IMR-90 (cell line): Measurements from ENCODE around the gene DGKE.

Experiments
- BHLHE40 ChIP-seq: fragments of 150-350 bp; IDR thresholded peaks from 2 replicates; pipeline ENCODE4 v1.6.1; 2016; ENCODE audit warnings: mild to moderate bottlenecking, low read depth, low read length
- CHD1 ChIP-seq: IDR thresholded peaks from 2 replicates; pipeline ENCODE4 v1.6.1; 2012; ENCODE audit warnings: low read depth, low read length, improper control_type of control experiment
- CTCF ChIP-seq: conservative IDR thresholded peaks from 2 replicates; pipeline ENCODE4 v1.5.1; 2012; ENCODE audit warnings: mild to moderate bottlenecking, low read depth, low read length, improper control_type of control experiment
- ELK1 ChIP-seq: fragments of 150-350 bp; IDR thresholded peaks from 2 replicates; pipeline ENCODE4 v1.6.1; 2016; ENCODE audit warnings: low read depth, mild to moderate bottlenecking, low read length, moderate library complexity, borderline replicate concordance
- FOS ChIP-seq: fragments of 150-350 bp; IDR thresholded peaks from 2 replicates; pipeline ENCODE4 v1.6.1; 2016; ENCODE audit warnings: low read depth, low read length
- MAFK ChIP-seq: IDR thresholded peaks from 2 replicates; pipeline ENCODE4 v1.6.1; 2012; ENCODE audit warnings: low read depth, low read length, improper control_type of control experiment
- MXI1 ChIP-seq: IDR thresholded peaks from 2 replicates; pipeline ENCODE4 v1.6.1; 2012; ENCODE audit warnings: low read depth, mild to moderate bottlenecking, low read length, moderate library complexity, borderline replicate concordance
- NFE2L2 ChIP-seq: fragments of 150-350 bp; IDR thresholded peaks from 2 replicates; pipeline ENCODE4 v1.6.1; 2016; ENCODE audit warnings: low read depth, mild to moderate bottlenecking, low read length
- POLR2A ChIP-seq: IDR thresholded peaks from 2 replicates; pipeline ENCODE4 v1.6.1; 2012; ENCODE audit warnings: mild to moderate bottlenecking, low read depth, low read length
- RAD21 ChIP-seq: IDR thresholded peaks from 2 replicates; pipeline ENCODE4 v1.6.1; 2012; ENCODE audit warnings: low read length, improper control_type of control experiment
- RCOR1 ChIP-seq: IDR thresholded peaks from 2 replicates; pipeline ENCODE4 v1.6.1; 2012; ENCODE audit warnings: mild to moderate bottlenecking, low read length, improper control_type of control experiment; ENCODE audit not compliant: insufficient replicate concordance
- RFX5 ChIP-seq: IDR thresholded peaks from 2 replicates; pipeline ENCODE4 v1.8.0; 2012; ENCODE audit warnings: low read depth, mild to moderate bottlenecking, low read length, moderate library complexity
- SMC3 ChIP-seq: fragments of 150-350 bp; IDR thresholded peaks from 2 replicates; pipeline ENCODE4 v1.6.1; 2016; ENCODE audit warnings: low read depth, mild to moderate bottlenecking, antibody characterized with exemption, low read length, moderate library complexity

GRCh38 chr17:56810343-56810742, 23.6 kb upstream of the DGKE start:
- TF ChIP-seq RAD21 (no peak), CTCF (no peak), SMC3 (no peak), POLR2A (no peak), MXI1 (no peak), BHLHE40 (no peak), RFX5 (no peak), CHD1 (no peak), RCOR1 (no peak), MAFK (no peak), ELK1 (no peak), FOS (no peak), NFE2L2 (no peak)
